Breast epithelium (tissue), 3 donors: Measurements from ENCODE around the gene TIMM22.

ENCODE experiments used
- POLR2A ChIP-seq: fragments of 450-650 bp; IDR thresholded peaks from one replicate; pipeline ENCODE4 v1.6.1; 2016; ENCODE audit warnings: antibody characterized with exemption, mild to moderate bottlenecking, moderate library complexity
- POLR2AphosphoS5 ChIP-seq, 3 donors: sonication (generic); formaldehyde crosslinking; IDR thresholded peaks; one replicate each; pipeline ENCODE4 v1.6.1; 2017; ENCODE audit warnings: antibody characterized with exemption in 3 of 3
- TF ChIP-seq, protein P1 (sequence below), 3 donors: fragments of 450-650 bp; IDR thresholded peaks; one replicate each; pipeline ENCODE4 v1.5.1; 2016 to 2017; ENCODE audit warnings: antibody characterized with exemption in 3 of 3, mild to moderate bottlenecking in 3 of 3, moderate library complexity in 3 of 3

DNA sequence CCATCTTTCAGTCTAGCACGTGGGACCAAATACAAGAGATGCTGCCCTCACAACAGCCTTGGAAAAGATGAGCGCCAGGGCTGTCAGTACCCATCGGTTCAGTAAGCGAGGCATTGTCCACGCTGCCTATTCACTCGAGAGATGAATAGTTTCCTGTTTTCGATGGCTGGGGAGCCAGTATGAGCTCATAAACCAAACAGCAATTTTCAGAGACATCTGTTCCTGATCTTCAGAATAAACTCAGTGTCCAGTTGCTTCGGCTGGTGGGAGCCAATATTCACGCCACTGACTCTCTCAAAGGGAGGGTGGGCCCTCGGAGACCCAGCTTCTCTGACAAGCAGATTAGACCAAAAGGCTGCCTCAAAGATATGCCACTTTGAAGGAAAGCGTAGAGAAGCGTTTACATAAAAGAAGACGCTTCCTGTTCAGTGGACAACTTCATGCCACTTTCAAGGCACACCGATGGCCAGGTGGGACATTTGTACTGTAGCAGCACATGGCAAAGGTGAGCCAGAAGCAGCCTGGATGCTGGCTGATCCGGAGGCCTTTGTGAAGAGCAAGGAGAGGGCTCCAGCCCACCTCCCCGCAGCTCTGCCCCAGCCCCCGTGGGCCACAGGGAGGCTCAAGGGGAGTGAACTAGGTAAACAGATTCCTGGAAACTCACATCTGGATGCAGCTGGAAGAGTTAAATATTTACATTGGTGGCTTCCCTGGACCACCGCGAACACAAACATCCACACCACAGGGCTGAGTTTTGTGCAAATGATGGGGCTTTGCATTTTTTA lies 6.0 kb downstream of the TIMM22 start:
- TF ChIP-seq, protein P1, sequence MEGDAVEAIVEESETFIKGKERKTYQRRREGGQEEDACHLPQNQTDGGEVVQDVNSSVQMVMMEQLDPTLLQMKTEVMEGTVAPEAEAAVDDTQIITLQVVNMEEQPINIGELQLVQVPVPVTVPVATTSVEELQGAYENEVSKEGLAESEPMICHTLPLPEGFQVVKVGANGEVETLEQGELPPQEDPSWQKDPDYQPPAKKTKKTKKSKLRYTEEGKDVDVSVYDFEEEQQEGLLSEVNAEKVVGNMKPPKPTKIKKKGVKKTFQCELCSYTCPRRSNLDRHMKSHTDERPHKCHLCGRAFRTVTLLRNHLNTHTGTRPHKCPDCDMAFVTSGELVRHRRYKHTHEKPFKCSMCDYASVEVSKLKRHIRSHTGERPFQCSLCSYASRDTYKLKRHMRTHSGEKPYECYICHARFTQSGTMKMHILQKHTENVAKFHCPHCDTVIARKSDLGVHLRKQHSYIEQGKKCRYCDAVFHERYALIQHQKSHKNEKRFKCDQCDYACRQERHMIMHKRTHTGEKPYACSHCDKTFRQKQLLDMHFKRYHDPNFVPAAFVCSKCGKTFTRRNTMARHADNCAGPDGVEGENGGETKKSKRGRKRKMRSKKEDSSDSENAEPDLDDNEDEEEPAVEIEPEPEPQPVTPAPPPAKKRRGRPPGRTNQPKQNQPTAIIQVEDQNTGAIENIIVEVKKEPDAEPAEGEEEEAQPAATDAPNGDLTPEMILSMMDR (IDR thresholded peaks at IDR 0.05): no peak
- no peak for TF ChIP-seq POLR2AphosphoS5 (IDR thresholded peaks at IDR 0.05)
- no peak for TF ChIP-seq POLR2A
